GM12874 (cell line): ENCODE measurements around the gene NOL12.

ENCODE experiments used
- CTCF ChIP-seq: IDR thresholded peaks from 2 replicates; pipeline ENCODE4 v1.5.1; 2011; ENCODE audit warnings: low read depth, mild to moderate bottlenecking, control low read depth, low read length, moderate library complexity; ENCODE audit not compliant: insufficient read depth

Gene NOL12

DNA sequence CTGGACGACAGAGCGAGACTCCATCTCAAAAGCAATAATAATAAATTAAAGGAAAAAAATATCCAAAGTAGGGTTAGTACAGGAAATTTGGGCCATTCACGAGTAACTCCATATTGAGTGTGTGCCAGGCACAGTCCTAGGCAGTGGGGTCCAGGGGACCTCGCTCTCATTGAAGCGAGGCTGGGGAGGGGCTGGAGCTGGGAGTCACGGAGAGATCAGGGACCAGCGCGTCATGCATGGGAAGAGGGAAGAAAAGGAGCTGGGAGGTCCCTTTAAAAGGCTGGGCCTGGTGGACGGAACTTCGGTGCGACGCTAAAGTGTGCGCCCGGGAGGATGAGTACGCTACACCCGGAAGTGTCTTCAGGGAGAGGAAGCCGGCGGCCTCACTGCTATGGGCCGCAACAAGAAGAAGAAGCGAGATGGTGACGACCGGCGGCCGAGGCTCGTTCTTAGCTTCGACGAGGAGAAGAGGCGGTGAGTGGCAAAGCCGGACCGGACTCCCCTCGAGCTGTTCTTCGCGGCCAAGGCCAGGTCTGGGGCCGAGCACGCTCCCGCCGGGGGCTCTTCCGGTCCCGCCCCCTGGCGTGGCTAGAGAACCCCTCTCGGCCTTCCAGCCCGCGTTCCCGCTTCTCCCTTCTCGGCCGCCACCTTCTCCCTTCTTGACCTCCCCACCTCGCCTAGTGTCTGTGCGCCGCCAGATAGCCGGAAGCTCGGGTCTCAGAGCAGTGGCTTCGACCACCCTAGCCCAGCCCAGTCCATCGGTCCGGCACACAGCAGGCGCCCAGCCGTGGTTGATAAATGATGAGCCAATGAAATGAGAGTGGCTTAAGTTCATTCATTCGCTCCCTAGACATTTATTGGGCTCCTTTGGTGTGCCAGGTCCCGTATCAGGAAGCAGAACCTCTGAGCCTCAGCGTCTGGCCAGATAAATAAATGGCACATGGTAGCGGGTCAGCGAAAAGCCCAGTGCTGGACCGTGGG, at the start of gene NOL12:
Gene NOL12 (plus strand): TSS at position 342 of the 981 bp plus-strand sequence. CDS start 50 bp downstream, at position 392.
- TF ChIP-seq CTCF = no peak

DNA sequence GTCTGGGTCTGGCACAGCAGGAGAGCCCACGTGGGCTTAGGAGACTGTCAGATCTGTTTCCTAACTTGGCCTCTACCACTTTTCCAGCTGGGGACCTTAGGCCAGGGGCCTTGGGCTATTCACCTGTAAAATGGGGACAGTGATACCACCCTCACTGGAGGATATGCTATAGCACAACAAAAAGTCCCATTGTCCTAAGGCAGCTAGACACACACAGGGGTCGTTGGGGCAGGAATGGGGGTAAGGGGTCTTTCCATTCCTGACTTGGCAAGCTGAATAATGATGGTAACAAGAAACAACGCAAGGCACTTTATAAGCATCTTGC, 49.2 kb upstream of the NOL12 start:
- no peak for TF ChIP-seq CTCF

DNA sequence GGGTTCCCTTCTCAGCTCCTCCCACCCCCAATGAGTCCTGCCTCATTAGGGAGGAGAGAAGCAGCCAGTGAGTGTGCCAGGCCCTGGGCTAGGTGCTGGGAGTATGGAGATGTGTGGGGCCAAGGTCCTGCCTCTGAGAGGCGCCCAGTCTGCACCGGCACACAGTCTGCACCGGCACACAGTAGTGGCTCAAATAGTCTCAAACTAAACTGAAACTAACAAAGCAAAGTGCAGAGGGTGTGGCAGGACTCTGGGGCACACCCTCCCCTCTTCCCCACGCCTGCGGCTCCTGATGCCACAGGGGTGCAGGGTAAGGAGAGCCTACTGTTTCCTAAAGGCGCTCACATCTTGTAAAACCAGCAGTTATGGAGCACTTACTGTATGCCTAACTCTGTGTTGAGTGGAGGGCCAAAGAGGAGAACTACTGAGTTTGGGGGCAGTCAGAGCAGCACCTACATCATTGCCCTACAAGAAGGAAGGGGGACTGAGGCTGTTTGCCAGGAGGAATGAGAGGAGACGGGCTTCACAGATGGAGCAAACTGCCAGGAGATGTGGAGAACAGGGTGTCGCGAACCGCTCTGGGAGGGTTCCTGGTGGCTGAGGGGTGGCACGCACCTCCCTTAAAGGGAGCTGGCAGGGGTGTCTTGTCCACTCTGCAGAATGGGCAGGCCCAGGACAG, 47.6 kb upstream of the NOL12 start:
- TF ChIP-seq CTCF = no peak

- TF ChIP-seq CTCF = no peak
Measured at GRCh38 chr22:37639070-37639760, 46.9 kb upstream of the NOL12 start, which contains the start of gene SH3BP1. Gene SH3BP1 (plus strand): TSS chr22:37639669. CDS start chr22:37639788, 119 bp downstream.

GRCh38 chr22:37639771-37640590, 46.2 kb upstream of the NOL12 start:
- TF ChIP-seq CTCF = no peak

DNA sequence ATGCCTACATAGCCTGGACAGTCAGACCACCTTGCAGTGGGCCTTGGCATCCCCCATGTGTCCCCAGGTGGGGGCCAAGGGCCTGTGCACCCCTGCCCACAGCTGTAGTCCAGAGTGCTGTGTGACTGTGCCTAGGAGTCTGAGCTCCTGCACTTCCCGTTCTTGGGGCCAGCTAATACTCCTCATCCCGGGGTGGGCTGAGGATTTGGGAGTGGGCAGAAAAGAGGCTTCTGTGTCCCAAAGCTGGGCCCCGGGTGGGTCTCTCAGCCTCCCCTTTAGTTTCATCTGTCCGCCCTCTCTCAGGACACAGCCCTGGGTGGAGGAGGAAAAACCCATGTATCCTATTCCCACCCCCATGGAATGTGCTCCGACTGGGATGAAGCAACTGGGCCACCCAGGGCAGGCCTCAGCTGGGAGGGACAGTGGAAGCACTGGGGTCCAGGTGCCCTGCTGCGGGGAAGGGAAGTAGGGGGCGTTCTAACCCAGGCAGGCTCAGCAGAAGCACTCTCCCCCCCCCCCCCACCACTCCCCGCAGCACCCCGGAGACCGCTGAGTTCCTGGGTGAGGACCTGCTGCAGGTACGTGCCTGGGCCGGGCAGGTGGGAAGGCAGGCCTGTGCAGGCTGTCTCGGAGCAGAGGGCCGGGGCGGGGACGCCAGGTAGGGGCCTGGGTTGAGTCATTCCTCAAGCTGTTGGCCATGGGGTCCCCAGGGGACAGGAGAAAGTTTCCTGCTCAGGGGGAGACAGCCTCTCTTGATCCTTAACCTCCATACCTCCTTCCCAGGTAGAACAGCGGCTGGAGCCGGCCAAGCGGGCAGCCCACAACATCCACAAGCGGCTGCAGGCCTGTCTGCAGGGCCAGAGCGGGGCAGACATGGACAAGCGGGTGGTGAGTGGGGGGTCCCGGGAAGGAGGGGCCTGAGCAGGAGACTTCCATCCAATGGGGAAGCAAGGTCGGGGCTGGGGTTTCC, 45.3 kb upstream of the NOL12 start:
- TF ChIP-seq CTCF = no peak
